ENCODE measurements around the gene LHX3.

The LHX3 gene

DNA sequence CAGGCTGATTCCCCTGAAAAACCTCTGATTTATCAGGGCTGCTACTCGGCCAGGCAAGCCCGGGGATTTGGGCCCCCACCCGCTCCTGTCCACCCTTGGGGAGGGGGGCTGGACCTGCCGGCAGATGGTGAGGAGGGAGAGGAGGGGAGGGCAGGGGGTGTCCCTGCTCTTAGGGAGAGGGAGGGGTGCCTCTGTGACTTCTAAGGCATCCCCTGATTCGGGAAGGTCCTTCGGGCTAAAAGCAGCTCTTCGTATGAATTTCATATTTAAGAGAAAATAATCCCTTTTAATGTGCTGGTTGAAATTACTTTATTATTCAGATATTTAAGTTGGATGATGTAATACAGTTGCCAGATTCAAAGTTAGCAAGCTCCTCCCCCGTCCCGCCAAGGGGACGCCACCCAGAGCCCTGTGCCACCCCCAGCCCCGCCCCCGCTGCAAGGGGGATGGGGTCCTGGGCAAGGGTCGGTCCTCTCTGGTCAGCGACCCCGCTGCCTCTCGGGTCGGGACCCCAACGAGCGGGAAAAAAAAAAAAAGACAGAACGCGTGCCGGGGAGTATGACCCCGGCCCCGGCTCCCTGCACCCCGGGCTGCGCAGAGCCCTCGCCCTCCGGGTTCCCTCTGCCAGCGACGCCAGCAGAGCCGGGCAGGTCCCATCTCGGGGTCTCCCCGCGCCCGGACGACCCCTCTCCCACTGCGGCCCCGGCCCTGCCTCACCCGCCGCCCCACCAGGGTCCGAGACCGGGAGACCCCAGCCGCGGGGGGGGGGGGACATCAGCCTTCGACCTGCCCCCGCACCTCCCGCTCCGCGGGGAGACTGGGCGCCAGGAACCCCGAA, 12.4 kb downstream of the LHX3 start:
- DNase-seq (ENCODE audit: low read depth, low spot score): no peak

- no peak for DNase-seq (ENCODE audit: low read depth, low spot score)
These were observed 13.0 kb downstream of the LHX3 start for GRCh38 chr9:136191960-136192286.

GRCh38 chr9:136191099-136191959, 13.6 kb downstream of the LHX3 start:
- DNase-seq (ENCODE audit: low read depth, low spot score): no peak

- DNase-seq (ENCODE audit: low read depth, low spot score): no peak
These were observed 14.3 kb downstream of the LHX3 start for GRCh38 chr9:136190656-136191055.

GRCh38 chr9:136190237-136190601, 14.7 kb downstream of the LHX3 start:
- no peak for DNase-seq (ENCODE audit: low read depth, low spot score)

GRCh38 chr9:136189394-136190236, 15.3 kb downstream of the LHX3 start:
- no peak for DNase-seq (ENCODE audit: low read depth, low spot score)

GRCh38 chr9:136187683-136188586, 17.0 kb downstream of the LHX3 start:
- no peak for DNase-seq (ENCODE audit: low read depth, low spot score)

GRCh38 chr9:136187197-136187596, 17.7 kb downstream of the LHX3 start:
- no peak for DNase-seq (ENCODE audit: low read depth, low spot score)

DNA sequence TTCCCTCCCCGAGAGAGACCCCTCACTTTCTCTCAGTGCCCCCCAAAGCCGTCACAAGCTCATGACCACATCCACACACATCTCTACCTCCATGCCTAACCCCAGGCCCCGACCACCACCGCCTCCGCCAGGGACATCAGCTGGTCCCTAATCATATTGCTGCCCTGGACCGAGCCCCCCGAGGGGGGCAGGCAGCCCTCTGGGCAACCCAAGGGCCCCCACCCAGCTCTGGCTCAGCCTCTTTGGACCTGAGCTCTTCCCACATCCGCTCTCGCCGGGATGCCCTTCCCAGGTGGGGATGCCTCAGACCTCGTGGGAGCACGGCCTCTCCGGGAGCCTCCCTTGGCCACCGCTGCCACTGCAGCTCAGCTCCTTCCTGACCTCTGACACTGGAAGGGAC, 18.5 kb downstream of the LHX3 start:
- DNase-seq (ENCODE audit: low read depth, low spot score): no peak

DNA sequence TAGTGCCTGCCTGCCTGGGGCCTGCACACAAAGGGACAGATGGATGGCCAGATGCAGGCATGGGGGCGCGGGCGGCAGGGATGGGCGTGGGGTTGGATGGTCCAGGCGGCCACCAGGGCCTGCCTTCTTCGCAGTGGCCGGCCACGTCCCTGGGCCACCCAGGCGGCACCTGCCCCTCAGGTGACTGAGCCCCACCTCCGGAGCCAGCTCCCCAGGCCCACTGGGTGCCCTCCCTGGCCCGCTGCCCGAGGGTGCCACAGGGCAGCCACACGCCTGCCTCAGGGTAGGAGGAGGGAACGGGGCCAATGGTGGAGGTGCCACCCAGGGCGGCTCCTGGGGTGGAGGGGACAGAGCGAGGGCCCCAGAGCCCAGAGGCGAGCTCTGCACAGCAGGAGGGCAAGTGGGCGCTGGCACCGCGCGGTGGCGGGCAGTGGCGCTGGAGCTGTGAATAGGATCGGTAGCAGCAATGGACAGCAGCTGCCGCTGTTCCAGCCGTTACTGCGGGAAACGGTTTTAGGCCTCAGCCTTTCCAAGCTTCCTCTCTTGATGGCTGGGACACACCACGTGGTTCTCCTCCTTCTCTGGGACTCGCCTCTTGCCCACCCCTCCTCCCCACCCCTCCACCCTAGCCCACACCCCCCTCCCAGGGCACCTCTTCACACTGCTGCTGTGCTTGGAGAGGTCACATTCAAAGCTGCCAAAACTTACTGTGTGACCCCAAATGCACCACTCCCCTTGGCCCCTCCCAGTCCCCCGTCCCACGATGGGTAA, 19.1 kb downstream of the LHX3 start:
- no peak for DNase-seq (ENCODE audit: low read depth, low spot score)

DNA sequence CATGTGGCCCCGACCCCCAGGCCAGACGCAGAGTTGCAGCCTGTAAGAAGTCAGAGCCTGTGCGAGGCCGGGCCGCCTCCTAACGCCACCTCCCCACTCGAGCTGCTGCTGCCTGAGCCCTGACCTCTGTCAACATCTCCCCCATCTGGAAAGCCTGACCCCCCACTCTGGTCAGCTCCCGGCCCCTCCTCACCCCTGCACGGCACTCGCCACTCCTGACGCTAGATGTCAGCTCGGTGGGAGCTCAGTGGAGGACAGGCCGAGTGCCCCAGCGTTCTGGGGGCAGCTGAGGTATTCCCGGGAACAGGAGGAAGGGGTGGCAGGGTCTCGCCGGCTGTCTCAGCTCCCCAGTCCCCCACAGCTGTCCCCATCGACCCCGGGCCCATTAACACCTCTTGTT, 19.9 kb downstream of the LHX3 start:
- no peak for DNase-seq (ENCODE audit: low read depth, low spot score)

DNA sequence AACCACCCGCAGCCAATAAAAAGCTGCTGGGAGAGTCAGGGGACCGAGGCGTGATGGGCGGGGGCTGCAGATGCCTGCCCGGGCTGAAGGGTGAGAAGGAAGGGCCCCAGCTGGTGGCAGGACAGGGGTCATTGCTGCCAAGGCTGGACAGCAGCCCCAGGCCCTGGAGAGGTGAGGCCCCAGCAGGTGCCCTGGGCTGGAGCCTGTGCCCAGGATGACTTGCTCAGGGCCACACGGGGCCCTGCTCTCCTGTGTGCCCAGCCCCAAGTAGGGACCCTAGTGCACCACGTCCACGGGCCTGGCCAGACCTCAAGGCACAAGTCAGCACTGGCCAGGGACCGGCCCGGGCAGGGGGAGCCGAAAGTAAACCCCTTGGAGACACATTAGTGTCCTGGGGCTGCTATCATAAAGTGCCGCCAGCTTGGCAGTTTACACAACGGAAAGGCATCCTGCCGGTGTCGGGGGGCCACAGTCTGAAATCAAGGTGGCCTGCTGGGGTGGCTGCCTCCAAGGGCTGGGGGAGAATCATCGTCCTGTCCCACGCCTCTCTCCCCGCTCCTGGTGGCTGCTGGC, 22.0 kb downstream of the LHX3 start:
- DNase-seq (ENCODE audit: low read depth, low spot score): no peak

- DNase-seq (ENCODE audit: low read depth, low spot score): no peak
These were observed 22.5 kb downstream of the LHX3 start for GRCh38 chr9:136182420-136182787.

GRCh38 chr9:136181784-136182419, 23.0 kb downstream of the LHX3 start:
- DNase-seq (ENCODE audit: low read depth, low spot score): no peak

GRCh38 chr9:136180586-136180985, 24.3 kb downstream of the LHX3 start:
- DNase-seq (ENCODE audit: low read depth, low spot score): no peak

DNA sequence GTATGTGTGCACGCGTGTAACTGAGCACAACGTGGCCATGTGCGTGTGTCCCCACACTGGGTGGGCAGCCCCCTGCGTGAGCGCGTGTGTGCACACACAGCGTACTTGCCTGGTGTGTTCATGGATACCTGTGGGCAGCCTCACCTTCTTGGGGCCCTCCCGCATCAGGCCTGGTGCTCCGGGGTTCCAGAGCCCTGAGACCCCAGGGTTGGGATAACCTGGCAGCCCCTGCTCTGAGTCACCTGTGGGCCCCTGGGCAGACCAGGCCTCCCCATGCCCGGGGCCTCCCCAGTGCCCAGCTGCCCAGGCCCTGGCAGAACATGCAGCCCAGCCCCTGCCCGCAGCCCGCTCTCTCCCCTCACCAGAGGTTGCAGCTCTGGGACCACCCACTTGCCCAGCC, 25.2 kb downstream of the LHX3 start:
- no peak for DNase-seq (ENCODE audit: low read depth, low spot score)

DNA sequence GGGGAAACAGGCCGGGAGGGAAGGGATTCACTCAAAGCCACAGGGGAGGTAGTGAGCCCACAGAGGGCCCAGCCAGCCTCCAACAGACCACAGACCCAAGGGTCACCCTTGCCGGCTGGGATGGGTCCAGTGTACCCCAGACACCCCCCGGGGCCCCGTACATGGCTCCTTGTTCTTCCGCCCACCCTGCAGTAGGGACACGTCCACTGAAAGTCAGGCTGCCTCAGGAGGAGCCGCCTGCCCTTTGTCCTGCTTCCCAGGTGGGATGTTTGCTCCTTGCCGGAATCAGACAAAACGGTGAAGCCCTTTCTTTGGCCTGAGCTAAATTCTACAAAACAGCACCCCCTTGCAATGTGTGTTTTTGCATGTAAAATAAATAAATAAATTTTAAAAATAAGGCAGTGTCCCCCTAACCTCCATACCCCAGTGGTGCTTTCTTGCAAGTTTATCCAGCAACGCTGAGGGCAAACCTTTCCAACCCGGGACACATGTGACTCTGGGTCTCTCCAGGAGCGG, 25.8 kb downstream of the LHX3 start:
- no peak for DNase-seq (ENCODE audit: low read depth, low spot score)

GRCh38 chr9:136178773-136179075, 26.2 kb downstream of the LHX3 start:
- DNase-seq (ENCODE audit: low read depth, low spot score): no peak

DNA sequence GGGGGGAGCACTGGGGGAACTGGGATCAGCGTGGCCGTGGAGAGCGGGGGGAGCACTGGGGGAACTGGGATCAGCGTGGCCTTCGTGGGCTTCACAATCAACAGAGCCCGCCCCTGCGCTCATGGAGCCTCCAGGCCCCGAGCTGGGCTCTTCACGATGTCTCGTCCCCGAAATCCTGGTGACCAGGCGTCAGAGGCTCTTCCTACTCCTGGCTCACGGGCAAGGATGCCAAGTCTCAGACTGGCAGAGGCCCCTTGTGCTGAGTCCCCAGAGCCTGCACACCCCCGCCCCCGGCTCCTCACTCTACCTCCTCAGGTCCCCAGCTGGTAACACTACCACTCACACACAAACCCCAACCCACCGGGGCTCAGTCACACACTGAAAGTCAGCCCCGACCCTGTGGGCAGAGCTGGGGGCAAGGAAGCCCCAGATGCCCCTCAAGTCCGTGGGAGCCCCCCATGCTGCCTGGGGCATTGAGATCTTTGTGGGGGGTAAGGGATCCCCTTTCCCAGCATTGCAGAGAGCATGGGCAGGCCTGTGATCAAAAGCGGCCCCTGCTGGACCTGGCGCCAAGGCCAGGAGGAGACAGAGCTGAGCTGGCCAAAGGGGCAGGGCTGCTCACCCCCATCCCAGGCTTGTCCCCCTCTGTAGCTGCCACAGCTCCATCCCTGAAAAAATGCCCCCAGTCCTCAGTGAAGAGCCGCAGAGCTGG, 26.7 kb downstream of the LHX3 start:
- no peak for DNase-seq (ENCODE audit: low read depth, low spot score)

Measured in activated CD4-positive, CD25-positive, alpha-beta regulatory T cell treated with anti-CD3 and anti-CD28 coated beads, Interleukin-2, amount 50 U/mL, for 16 hours (primary cell).